Measurements from ENCODE around the gene SMOC2. TPM values are rescaled to one million over a fixed set of nuclear protein-coding genes. Genes with fewer than 3 reads are reported as not detected.

The SMOC2 gene
- total RNA-seq, 3 donors from 2014 or later (not counting 1 experiment from before 2014, with no cell fraction given), result not detected

GRCh38 chr6:168456907-168457652, 16.1 kb downstream of the SMOC2 start:
- H3K36me3 Mint-ChIP-seq, result no peaks in the 10 kb centered on the region
- WGBS (ENCODE audit: insufficient coverage), result 90% methylated on average over 31 of the region's 31 CpGs
- intact Hi-C loops (cut with micrococcal nuclease), result no loop called here

DNA sequence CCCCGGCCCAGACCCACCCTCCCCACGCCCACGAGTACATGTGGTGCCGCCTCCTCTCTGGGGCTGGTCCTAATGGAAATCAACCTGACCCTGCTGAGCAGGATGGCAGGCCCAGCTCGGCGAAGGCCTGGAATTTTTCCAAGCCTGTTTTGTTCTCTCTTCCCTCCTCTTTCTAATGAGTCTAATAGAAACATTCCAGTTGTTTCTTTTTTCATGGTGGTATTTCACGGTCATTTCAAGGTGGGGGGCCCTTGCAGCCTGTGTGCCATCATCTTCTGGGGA, 16.6 kb downstream of the SMOC2 start:
- TF ChIP-seq CTCF (IDR thresholded peaks at IDR 0.05), result no peak
- Histone ChIP-seq H3K27me3 (ENCODE audit: control insufficient read depth, insufficient read depth, low read length) (no peaks in the 10 kb centered on the region), H3K4me3 (ENCODE audit: low read length) (no peak overlapping the region), H3K4me1 (ENCODE audit: control insufficient read depth, insufficient read depth, low read length) (no peaks in the 10 kb centered on the region), H3K9me3 (ENCODE audit: control insufficient read depth, insufficient read depth, low read length) (no peaks in the 10 kb centered on the region), H3K36me3 (ENCODE audit: control insufficient read depth, insufficient read depth, low read length) (no peaks in the 10 kb centered on the region), H3K27ac (ENCODE audit: low read length) (no peak overlapping the region)
- DNase-seq, result no peak
- ATAC-seq, result no peak
- 73% methylated on average over 7 of the region's 7 CpGs for WGBS (ENCODE audit: insufficient coverage)
- Mint-ChIP-seq H3K4me3 (no peak overlapping the region), H3K36me3 (no peaks in the 10 kb centered on the region), H3K27ac (no peak overlapping the region), H3K9me3 (no peaks in the 10 kb centered on the region), H3K4me1 (no peaks in the 10 kb centered on the region), H3K27me3 (ENCODE audit: low read depth in 2 of 2) (peaks cover 8 to 14% of the 10 kb centered on the region in 2 donors)
- intact Hi-C loops (cut with micrococcal nuclease), result no loop called here

More at GRCh38 chr6:168456907-168457652, 16.1 kb downstream of the SMOC2 start:
- DNase-seq (no peak), ATAC-seq (no peak)
- Histone ChIP-seq H3K27me3 (ENCODE audit: control insufficient read depth, insufficient read depth, low read length) (no peaks in the 10 kb centered on the region), H3K27ac (ENCODE audit: low read length) (no peak overlapping the region), H3K4me1 (ENCODE audit: control insufficient read depth, insufficient read depth, low read length) (no peaks in the 10 kb centered on the region), H3K36me3 (ENCODE audit: control insufficient read depth, insufficient read depth, low read length) (no peaks in the 10 kb centered on the region), H3K4me3 (ENCODE audit: low read length) (no peak overlapping the region), H3K9me3 (ENCODE audit: control insufficient read depth, insufficient read depth, low read length) (no peaks in the 10 kb centered on the region)
- Mint-ChIP-seq H3K4me1 (no peaks in the 10 kb centered on the region), H3K27me3 (ENCODE audit: low read depth in 2 of 2) (peaks cover 8 to 9% of the 10 kb centered on the region in 2 donors), H3K27ac (no peak overlapping the region), H3K9me3 (no peaks in the 10 kb centered on the region), H3K4me3 (no peak overlapping the region)
- no peak for TF ChIP-seq CTCF (IDR thresholded peaks at IDR 0.05)

GRCh38 chr6:168458101-168458500, 17.1 kb downstream of the SMOC2 start:
- Histone ChIP-seq H3K4me1 (ENCODE audit: control insufficient read depth, insufficient read depth, low read length) (no peaks in the 10 kb centered on the region), H3K27me3 (ENCODE audit: control insufficient read depth, insufficient read depth, low read length) (no peaks in the 10 kb centered on the region), H3K4me3 (ENCODE audit: low read length) (no peak overlapping the region), H3K27ac (ENCODE audit: low read length) (no peak overlapping the region), H3K36me3 (ENCODE audit: control insufficient read depth, insufficient read depth, low read length) (no peaks in the 10 kb centered on the region), H3K9me3 (ENCODE audit: control insufficient read depth, insufficient read depth, low read length) (no peaks in the 10 kb centered on the region)
- 83% methylated on average over 12 of the region's 12 CpGs for WGBS (ENCODE audit: insufficient coverage)
- Mint-ChIP-seq H3K36me3 (no peaks in the 10 kb centered on the region), H3K9me3 (no peaks in the 10 kb centered on the region), H3K4me3 (no peak overlapping the region), H3K4me1 (no peaks in the 10 kb centered on the region), H3K27me3 (ENCODE audit: low read depth in 2 of 2) (peaks cover 9 to 19% of the 10 kb centered on the region in 2 donors), H3K27ac (no peak overlapping the region)
- intact Hi-C loops (cut with micrococcal nuclease), result no loop called here
- no peak for DNase-seq
- ATAC-seq, result no peak
- TF ChIP-seq CTCF (IDR thresholded peaks at IDR 0.05), result no peak

- peaks cover 3 to 24% of the 10 kb centered on the region in 2 donors for H3K27me3 Mint-ChIP-seq (ENCODE audit: low read depth in 2 of 2)
- H3K27ac Mint-ChIP-seq, result no peak overlapping the region
- TF ChIP-seq CTCF (IDR thresholded peaks at IDR 0.05), result no peak
- no peaks in the 10 kb centered on the region for H3K4me1 Mint-ChIP-seq
- Histone ChIP-seq H3K4me3 (ENCODE audit: low read length) (no peak overlapping the region), H3K27ac (ENCODE audit: low read length) (no peak overlapping the region), H3K9me3 (ENCODE audit: control insufficient read depth, insufficient read depth, low read length) (no peaks in the 10 kb centered on the region), H3K4me1 (ENCODE audit: control insufficient read depth, insufficient read depth, low read length) (no peaks in the 10 kb centered on the region), H3K27me3 (ENCODE audit: control insufficient read depth, insufficient read depth, low read length) (no peaks in the 10 kb centered on the region), H3K36me3 (ENCODE audit: control insufficient read depth, insufficient read depth, low read length) (no peaks in the 10 kb centered on the region)
- no peak overlapping the region for H3K4me3 Mint-ChIP-seq
- ATAC-seq (no peak), DNase-seq (no peak)
- WGBS (ENCODE audit: insufficient coverage), result 91% methylated on average over 9 of the region's 9 CpGs
- no peaks in the 10 kb centered on the region for H3K36me3 Mint-ChIP-seq
- intact Hi-C loops (cut with micrococcal nuclease), result no loop called here
- H3K9me3 Mint-ChIP-seq, result no peaks in the 10 kb centered on the region
Measured at GRCh38 chr6:168459572-168459971, 18.6 kb downstream of the SMOC2 start.
